Heart left ventricle (tissue), 16 donors: ENCODE data around the gene VPS35L. TPM values are rescaled to one million over a fixed set of nuclear protein-coding genes. Genes with fewer than 3 reads are reported as not detected.

Experiments used
- ATAC-seq, 4 donors: fragments of 200-7000 bp; cut with Tn5 transposase; one replicate each; pipeline ENCODE4 v1.9.1; 2020 to 2022; ENCODE audit warnings: moderate library complexity in 4 of 4, mild to moderate bottlenecking in 3 of 4, moderate number of reproducible peaks in 1 of 4
- DNase-seq, 5 donors: peaks; one replicate each; pipeline ENCODE4 v3.0.0-alpha.2; 2020
- H3K27ac ChIP-seq, 12 donors: fragments of 200-600 bp; sonication (generic) in 4 of 12; one replicate each; pipeline versions ENCODE4 v1.5.0 to v1.8.0; 2016 to 2022; ENCODE audit warnings: mild to moderate bottlenecking in 2 of 12
- H3K27me3 ChIP-seq, 9 donors: fragments of 200-600 bp; sonication (generic) in 2 of 9; one replicate each; pipeline versions ENCODE4 v1.5.1 to v1.8.0; 2016 to 2022; ENCODE audit warnings: mild to moderate bottlenecking in 3 of 9
- H3K36me3 ChIP-seq, 9 donors: fragments of 200-600 bp; sonication (generic) in 2 of 9; one replicate each; pipeline versions ENCODE4 v1.5.0 to v1.8.0; 2018 to 2022; ENCODE audit warnings: mild to moderate bottlenecking in 2 of 9
- H3K4me1 ChIP-seq, 12 donors: fragments of 200-600 bp; sonication (generic) in 4 of 12; one replicate each; pipeline versions ENCODE4 v1.5.0 to v1.8.0; 2016 to 2022; ENCODE audit warnings: mild to moderate bottlenecking in 3 of 12
- H3K4me3 ChIP-seq, 12 donors: fragments of 200-600 bp; sonication (generic) in 4 of 12; one replicate each; pipeline versions ENCODE4 v1.5.0 to v1.8.0; 2017 to 2022; ENCODE audit warnings: mild to moderate bottlenecking in 9 of 12, moderate library complexity in 4 of 12
- H3K9me3 ChIP-seq, 12 donors: fragments of 200-600 bp; sonication (generic) in 4 of 12; one replicate each; pipeline versions ENCODE4 v1.5.0 to v1.8.0; 2016 to 2022; ENCODE audit warnings: mild to moderate bottlenecking in 1 of 12
- POLR2A ChIP-seq, 2 donors: fragments of 450-650 bp; IDR thresholded peaks; one replicate each; pipeline ENCODE4 v1.6.1; 2017; ENCODE audit warnings: antibody characterized with exemption in 2 of 2, mild to moderate bottlenecking in 2 of 2, moderate library complexity in 2 of 2
- WGBS, 4 donors: extraction: QIAGEN DNeasy Blood & Tissue Kit in 2 of 4; methylation state at CpG; one replicate each; pipeline versions ENCODE4 v1.1.5 to v1.1.7; 2013 to 2018; 5-methylcytosine and 5-hydroxymethylcytosine counted together
- intact Hi-C, 10 donors: fragments of 100-400 bp; cut with DNase I; formaldehyde crosslinking; loops; one replicate each; pipeline versions ENCODE4 v1.11.1 to v1.14.2; 2022
- polyA plus RNA-seq, 2 donors: library from polyadenylated mRNA; stranded (reverse); fragments of 200-250 nt; gene quantifications; one replicate each; pipeline ENCODE4 v1.2.3, GENCODE V29; 2013
- total RNA-seq, 9 donors: library from RNA; depleted of rRNA in 2 of 9; stranded (reverse); fragments of >200 nt in 2 of 9; fragmentation: NEBNext Ultra II Directional in 3 of 9; extraction: Animal tissue kit (Norgen Biotek cat#: 25700) in 3 of 9; gene quantifications; one replicate each; pipeline versions ENCODE4 v1.1.0 to v1.2.4, GENCODE V29; 2016 to 2023
- TF ChIP-seq, protein P1 (sequence below), 12 donors: fragments of 200-600 bp; sonication (generic) in 4 of 12; IDR thresholded peaks; one replicate each; pipeline versions ENCODE4 v1.5.0 to v1.8.0; 2018 to 2022; ENCODE audit warnings: antibody characterized with exemption in 12 of 12, mild to moderate bottlenecking in 5 of 12
- donor health status: ischemic (EF 13 %, LVEDD 7.1; RV severe dilation, severe dysfunction).
- donor health status: healthy with polysubstance abuse.
- donor health status: DM: no; HTN: yes; CAD: no.
- donor health status: DM: no; HTN: no; CAD: no.
- donor health status: ischemic (EF 25% LVEDD 6.9; RV normal size, moderate dysfunction).
- donor health status: ischemic (EF 25% LVEDD 5.7; RV mildly dilated, moderate dysfunction).
- donor health status: healthy.
- donor health status: DM: yes; HTN: yes; CAD: no.
- donor health status: ischemic (EF 35%, LVEDD 5.7; RV mildly dilated, moderate dysfunction).
- donor health status: nonischemic (EF 11% LVEDD 7.7; RV severe dilation, severe dysfunction).
- donor health status: DM: yes; HTN: yes; CAD: no.
- donor health status: PGD.
- donor health status: ischemic (EF 29% LVEDD 5.4; RV normal size, mild dysfunction).
- donor health status: nonischemic (EF 23%, LVEDD 6.1; RV moderate dilation, normal function).

VPS35L gene
- total and polyA plus RNA-seq, 11 donors: 13.7 to 47.3 (median 24.4) TPM

DNA sequence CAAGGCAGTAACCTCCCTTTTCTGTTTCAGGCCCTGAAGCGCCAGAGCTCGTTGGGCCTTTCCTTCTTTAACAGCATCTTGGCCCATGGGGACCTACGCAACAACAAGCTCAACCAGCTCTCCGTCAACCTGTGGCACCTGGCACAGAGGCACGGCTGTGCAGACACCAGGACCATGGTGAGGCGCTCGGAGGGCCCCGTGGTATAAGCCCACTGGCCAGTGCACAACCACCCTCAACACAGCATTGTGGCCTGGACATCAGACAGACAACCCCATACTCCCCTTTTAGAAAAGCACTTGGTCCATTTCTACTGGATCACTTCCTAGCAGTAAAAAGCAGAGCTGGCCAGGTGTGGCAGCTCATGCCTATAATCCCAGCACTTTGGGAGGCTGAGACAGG lies 144.0 kb downstream of the VPS35L start:
- DNase-seq (no peak), ATAC-seq (no peak)
- no peak overlapping the region for H3K4me3 ChIP-seq
- peak overlapping the region in 8 of 12 donors; percentile 17 to 83 (median 44) for H3K27ac ChIP-seq
- peaks cover 18 to 73% (median 47%) of the 10 kb centered on the region in 12 donors for H3K4me1 ChIP-seq
- 91 to 100% (median 97%) methylated on average over 4 to 8 of the region's 8 CpGs for WGBS, 4 donors
- H3K9me3 ChIP-seq: no peaks in the 10 kb centered on the region
- no peaks in the 10 kb centered on the region for H3K27me3 ChIP-seq
- TF ChIP-seq, protein P1, sequence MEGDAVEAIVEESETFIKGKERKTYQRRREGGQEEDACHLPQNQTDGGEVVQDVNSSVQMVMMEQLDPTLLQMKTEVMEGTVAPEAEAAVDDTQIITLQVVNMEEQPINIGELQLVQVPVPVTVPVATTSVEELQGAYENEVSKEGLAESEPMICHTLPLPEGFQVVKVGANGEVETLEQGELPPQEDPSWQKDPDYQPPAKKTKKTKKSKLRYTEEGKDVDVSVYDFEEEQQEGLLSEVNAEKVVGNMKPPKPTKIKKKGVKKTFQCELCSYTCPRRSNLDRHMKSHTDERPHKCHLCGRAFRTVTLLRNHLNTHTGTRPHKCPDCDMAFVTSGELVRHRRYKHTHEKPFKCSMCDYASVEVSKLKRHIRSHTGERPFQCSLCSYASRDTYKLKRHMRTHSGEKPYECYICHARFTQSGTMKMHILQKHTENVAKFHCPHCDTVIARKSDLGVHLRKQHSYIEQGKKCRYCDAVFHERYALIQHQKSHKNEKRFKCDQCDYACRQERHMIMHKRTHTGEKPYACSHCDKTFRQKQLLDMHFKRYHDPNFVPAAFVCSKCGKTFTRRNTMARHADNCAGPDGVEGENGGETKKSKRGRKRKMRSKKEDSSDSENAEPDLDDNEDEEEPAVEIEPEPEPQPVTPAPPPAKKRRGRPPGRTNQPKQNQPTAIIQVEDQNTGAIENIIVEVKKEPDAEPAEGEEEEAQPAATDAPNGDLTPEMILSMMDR (IDR thresholded peaks at IDR 0.05): no peak
- TF ChIP-seq POLR2A (IDR thresholded peaks at IDR 0.05): no peak
- peaks cover 0 to 59% (median 43%) of the 10 kb centered on the region in 9 donors for H3K36me3 ChIP-seq
- intact Hi-C loops: loop anchor here in 5 of 10 donors (5.0 to 10.0 kb wide), 5 partner anchors 53 to 185 kb away; partner anchors contain the start of gene GPRC5B (in 2 of the 5)

DNA sequence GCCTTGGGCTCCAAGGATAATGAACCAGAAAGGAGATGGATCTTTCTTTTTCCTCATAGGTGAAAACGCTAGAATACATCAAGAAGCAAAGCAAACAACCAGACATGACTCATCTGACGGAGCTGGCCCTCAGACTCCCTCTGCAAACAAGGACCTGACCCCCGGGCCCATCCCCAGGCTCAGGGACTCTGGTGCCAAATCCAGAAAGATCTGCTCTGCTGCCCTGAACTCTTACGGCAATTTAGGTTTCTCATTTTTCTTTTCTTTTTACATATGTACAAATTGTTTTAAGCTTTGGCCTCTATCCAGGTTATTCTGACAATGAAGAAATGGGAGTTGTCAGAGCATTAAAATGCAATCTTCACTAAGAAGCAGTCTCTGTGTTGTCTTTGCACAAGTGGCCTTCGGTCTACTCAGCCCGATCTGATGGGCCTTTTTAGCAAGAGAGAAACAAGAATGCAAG lies 144.8 kb downstream of the VPS35L start:
- intact Hi-C loops: loop anchor here in 1 of 10 donors (10.0 kb wide), 2 partner anchors 54 to 56 kb away; no protein-coding TSS in a partner anchor

DNA sequence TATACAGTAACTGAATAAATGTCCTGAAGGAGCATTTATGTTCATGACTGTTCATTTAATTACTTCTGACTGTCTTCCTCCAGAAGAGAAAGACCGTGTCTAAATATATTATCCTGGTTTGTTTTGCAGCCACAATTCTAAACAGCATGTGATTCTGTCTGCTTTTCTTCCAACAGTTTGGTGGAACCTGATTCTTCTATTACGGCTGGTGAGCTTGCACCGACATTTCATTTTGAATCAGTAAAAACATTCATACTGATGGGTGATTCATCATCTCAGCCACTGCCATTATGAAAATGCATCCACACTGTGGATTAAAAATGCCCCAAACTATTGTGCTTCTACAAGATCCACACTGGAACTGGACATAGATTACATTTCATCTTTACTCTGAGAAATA lies 145.6 kb downstream of the VPS35L start:
- Histone ChIP-seq H3K4me3 (no peak overlapping the region), H3K9me3 (no peaks in the 10 kb centered on the region), H3K27me3 (no peaks in the 10 kb centered on the region), H3K27ac (peak overlapping the region in 9 of 12 donors; percentile 14 to 68 (median 38)), H3K4me1 (peaks cover 14 to 82% (median 46%) of the 10 kb centered on the region in 12 donors), H3K36me3 (peaks cover 0 to 76% (median 58%) of the 10 kb centered on the region in 9 donors)
- DNase-seq: no peak
- ATAC-seq: no peak
- no peak for TF ChIP-seq POLR2A (IDR thresholded peaks at IDR 0.05)
- TF ChIP-seq, protein P1 (IDR thresholded peaks at IDR 0.05): no peak
- intact Hi-C loops: loop anchor here in 1 of 10 donors (10.0 kb wide), 2 partner anchors 54 to 56 kb away; no protein-coding TSS in a partner anchor
- 82 to 93% (median 83%) methylated on average over 3 of the region's 3 CpGs for WGBS, 4 donors

More for the DNA sequence above, 144.8 kb downstream of the VPS35L start:
- ATAC-seq (no peak), DNase-seq (no peak)
- Histone ChIP-seq H3K4me3 (no peak overlapping the region), H3K36me3 (peaks cover 0 to 68% (median 51%) of the 10 kb centered on the region in 9 donors), H3K27ac (peak overlapping the region in 11 of 12 donors; percentile 17 to 68 (median 49)), H3K27me3 (no peaks in the 10 kb centered on the region), H3K4me1 (peaks cover 18 to 81% (median 51%) of the 10 kb centered on the region in 12 donors), H3K9me3 (no peaks in the 10 kb centered on the region)
- TF ChIP-seq, protein P1 (IDR thresholded peaks at IDR 0.05): no peak
- TF ChIP-seq POLR2A (IDR thresholded peaks at IDR 0.05): no peak
- WGBS, 4 donors: 43 to 60% (median 55%) methylated on average over 6 of the region's 6 CpGs

DNA sequence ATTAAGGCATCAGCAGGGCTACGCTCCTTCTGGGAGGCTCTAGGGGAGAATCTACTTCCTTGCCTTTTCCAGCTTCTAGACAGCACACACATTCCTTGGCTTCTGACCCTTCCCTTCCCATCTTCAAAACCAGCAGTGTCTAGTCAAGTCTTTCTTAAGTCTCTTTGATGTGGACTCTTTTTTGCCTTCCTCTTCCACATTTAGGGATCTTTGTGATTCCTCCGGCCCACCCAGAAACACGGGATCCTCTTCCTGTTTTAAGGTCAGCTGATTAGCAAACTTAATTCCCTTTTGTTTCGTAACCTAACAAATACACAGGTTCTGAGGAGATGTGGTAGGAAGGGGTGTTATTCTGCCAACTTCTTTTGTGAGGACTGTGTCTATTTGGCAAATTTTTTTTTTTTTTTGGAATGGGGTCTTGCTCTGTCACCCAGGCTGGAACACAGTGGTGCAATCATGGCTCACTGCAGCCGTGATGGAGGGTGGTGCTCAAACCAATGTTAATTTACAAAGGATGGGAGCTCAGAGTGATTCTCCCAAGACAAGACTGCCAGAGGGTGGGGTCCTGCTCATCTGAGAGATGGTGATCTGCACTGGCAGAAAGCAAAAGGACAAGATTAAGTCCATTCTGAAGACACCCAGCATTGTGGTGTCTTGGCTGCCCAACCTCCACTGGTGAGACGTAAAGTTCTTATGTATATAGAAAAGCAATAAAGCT lies 147.8 kb downstream of the VPS35L start:
- H3K4me1 ChIP-seq: peaks cover 0 to 61% (median 25%) of the 10 kb centered on the region in 12 donors
- intact Hi-C loops: loop anchor here in 1 of 10 donors (10.0 kb wide), 2 partner anchors 51 to 59 kb away; no protein-coding TSS in a partner anchor
- DNase-seq (no peak), ATAC-seq (no peak)
- peak overlapping the region in 9 of 12 donors; percentile 60 to 78 (median 63) for H3K27ac ChIP-seq
- H3K36me3 ChIP-seq: peaks cover 0 to 84% (median 69%) of the 10 kb centered on the region in 9 donors
- no peaks in the 10 kb centered on the region for H3K9me3 ChIP-seq
- no peak overlapping the region for H3K4me3 ChIP-seq
- no peak for TF ChIP-seq POLR2A (IDR thresholded peaks at IDR 0.05)
- TF ChIP-seq, protein P1 (IDR thresholded peaks at IDR 0.05): no peak
- H3K27me3 ChIP-seq: no peaks in the 10 kb centered on the region
- WGBS, 4 donors: 79 to 90% (median 83%) methylated on average over 6 of the region's 6 CpGs
